HL-60 (cell line): ENCODE data around the gene ARHGAP23.

Experiments used
- DNase-seq, 2 experiments: peaks; one replicate each; pipeline ENCODE4 v3.0.0-alpha.2; 2010 to 2020; ENCODE audit warnings: low read depth in 1 of 2, low spot score in 1 of 2
- H3K27ac ChIP-seq: fragments of 250-450 bp; sonication (Bioruptor Pico); replicated peaks from 2 replicates; pipeline ENCODE4 v1.5.1; 2020; ENCODE audit warnings: mild to moderate bottlenecking, moderate library complexity
- H3K27me3 ChIP-seq: fragments of 250-450 bp; sonication (Bioruptor Pico); 2 replicates; pipeline ENCODE4 v1.5.1; 2021; ENCODE audit warnings: mild to moderate bottlenecking, moderate library complexity; ENCODE audit not compliant: insufficient read depth, poor library complexity, severe bottlenecking
- H3K4me3 ChIP-seq: replicated peaks from 2 replicates; pipeline ENCODE4 v1.5.1; 2011; ENCODE audit warnings: mild to moderate bottlenecking, control low read depth, low read length; ENCODE audit not compliant: insufficient read depth
- GABPA ChIP-seq: IDR thresholded peaks from 2 replicates; pipeline ENCODE4 v1.6.1; 2012; ENCODE audit warnings: low read depth
- POLR2AphosphoS5 ChIP-seq: IDR thresholded peaks from 2 replicates; pipeline ENCODE4 v1.6.1; 2012; ENCODE audit warnings: low read depth
- SPI1 ChIP-seq: IDR thresholded peaks from 2 replicates; pipeline ENCODE4 v1.6.1; 2012; ENCODE audit warnings: low read depth, mild to moderate bottlenecking, borderline replicate concordance
- TF ChIP-seq, protein P1 (sequence below): IDR thresholded peaks from one replicate; pipeline ENCODE4 v1.5.1; 2011; ENCODE audit warnings: low read length, control low read depth, inconsistent platforms; ENCODE audit not compliant: insufficient read depth
- TF ChIP-seq, protein P2 (sequence below): IDR thresholded peaks from 2 replicates; pipeline ENCODE4 v1.6.1; 2012; ENCODE audit warnings: low read depth; ENCODE audit not compliant: insufficient replicate concordance

Gene ARHGAP23

DNA sequence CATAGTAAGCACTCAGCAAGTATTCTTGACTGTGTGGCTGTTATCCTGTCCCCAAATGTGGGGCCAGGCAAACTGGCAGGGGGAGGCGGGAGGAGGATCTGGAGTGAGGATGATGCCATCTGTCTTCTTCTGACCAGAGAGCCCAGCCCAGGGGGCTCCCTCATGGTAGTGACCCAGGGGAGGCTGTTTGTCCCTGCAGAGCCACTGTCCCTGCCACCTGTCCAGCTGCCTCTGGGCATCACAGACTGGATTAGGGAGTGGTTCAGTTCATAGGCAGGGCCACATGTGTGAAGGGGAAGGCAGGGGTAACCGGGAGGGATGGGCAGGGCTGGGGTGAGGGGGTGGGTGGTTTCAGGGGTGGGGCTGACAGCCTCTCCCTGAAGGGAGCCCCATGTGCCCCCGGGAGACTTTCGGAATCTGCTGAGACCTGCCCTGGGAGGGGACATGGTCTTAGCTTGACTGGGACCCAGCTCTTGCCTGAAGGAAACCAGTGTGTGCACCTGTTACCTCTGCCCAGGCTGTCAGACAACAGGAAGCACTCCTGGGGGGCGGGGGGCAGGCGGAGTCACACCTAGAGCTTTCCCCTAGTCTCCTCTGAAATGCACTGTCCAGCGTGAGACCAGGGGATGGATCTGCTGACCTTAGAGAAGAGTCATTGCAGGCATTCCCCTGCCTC lies 15.2 kb downstream of the ARHGAP23 start:
- Histone ChIP-seq H3K4me3 (no peak overlapping the region), H3K27ac (no peak overlapping the region), H3K27me3 (no peaks in the 10 kb centered on the region)
- TF ChIP-seq, protein P1, sequence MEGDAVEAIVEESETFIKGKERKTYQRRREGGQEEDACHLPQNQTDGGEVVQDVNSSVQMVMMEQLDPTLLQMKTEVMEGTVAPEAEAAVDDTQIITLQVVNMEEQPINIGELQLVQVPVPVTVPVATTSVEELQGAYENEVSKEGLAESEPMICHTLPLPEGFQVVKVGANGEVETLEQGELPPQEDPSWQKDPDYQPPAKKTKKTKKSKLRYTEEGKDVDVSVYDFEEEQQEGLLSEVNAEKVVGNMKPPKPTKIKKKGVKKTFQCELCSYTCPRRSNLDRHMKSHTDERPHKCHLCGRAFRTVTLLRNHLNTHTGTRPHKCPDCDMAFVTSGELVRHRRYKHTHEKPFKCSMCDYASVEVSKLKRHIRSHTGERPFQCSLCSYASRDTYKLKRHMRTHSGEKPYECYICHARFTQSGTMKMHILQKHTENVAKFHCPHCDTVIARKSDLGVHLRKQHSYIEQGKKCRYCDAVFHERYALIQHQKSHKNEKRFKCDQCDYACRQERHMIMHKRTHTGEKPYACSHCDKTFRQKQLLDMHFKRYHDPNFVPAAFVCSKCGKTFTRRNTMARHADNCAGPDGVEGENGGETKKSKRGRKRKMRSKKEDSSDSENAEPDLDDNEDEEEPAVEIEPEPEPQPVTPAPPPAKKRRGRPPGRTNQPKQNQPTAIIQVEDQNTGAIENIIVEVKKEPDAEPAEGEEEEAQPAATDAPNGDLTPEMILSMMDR: no peak
- TF ChIP-seq GABPA: no peak
- TF ChIP-seq, protein P2, sequence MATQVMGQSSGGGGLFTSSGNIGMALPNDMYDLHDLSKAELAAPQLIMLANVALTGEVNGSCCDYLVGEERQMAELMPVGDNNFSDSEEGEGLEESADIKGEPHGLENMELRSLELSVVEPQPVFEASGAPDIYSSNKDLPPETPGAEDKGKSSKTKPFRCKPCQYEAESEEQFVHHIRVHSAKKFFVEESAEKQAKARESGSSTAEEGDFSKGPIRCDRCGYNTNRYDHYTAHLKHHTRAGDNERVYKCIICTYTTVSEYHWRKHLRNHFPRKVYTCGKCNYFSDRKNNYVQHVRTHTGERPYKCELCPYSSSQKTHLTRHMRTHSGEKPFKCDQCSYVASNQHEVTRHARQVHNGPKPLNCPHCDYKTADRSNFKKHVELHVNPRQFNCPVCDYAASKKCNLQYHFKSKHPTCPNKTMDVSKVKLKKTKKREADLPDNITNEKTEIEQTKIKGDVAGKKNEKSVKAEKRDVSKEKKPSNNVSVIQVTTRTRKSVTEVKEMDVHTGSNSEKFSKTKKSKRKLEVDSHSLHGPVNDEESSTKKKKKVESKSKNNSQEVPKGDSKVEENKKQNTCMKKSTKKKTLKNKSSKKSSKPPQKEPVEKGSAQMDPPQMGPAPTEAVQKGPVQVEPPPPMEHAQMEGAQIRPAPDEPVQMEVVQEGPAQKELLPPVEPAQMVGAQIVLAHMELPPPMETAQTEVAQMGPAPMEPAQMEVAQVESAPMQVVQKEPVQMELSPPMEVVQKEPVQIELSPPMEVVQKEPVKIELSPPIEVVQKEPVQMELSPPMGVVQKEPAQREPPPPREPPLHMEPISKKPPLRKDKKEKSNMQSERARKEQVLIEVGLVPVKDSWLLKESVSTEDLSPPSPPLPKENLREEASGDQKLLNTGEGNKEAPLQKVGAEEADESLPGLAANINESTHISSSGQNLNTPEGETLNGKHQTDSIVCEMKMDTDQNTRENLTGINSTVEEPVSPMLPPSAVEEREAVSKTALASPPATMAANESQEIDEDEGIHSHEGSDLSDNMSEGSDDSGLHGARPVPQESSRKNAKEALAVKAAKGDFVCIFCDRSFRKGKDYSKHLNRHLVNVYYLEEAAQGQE: no peak
- TF ChIP-seq POLR2AphosphoS5: no peak
- TF ChIP-seq SPI1: no peak
- DNase-seq: no peak

DNA sequence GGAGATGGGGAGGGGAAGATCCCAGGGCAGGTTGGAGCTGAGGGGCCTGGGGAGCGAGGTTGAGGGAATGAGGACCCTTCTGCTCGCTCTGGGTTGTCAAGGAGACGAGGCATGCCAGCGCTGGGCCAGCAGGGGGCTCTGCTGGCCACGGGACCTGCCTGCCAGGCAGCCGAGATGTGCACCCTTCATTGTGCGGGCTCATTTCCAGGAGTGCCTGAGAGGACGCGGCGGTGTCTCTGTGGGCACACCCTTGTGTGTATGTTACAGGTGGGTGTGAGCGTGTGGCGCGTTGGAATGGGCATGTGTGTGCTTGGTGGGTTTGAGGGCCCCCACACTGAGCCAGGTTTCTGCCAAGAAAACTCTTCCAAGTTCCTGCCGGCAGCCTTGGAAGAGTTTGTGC lies 15.9 kb downstream of the ARHGAP23 start:
- DNase-seq: peak in 1 of 2 experiments; percentile 41
- TF ChIP-seq, protein P1: peak; percentile 81
- no peak for TF ChIP-seq POLR2AphosphoS5
- TF ChIP-seq GABPA: no peak
- no peaks in the 10 kb centered on the region for H3K27me3 ChIP-seq
- H3K27ac ChIP-seq: no peak overlapping the region
- H3K4me3 ChIP-seq: no peak overlapping the region

DNA sequence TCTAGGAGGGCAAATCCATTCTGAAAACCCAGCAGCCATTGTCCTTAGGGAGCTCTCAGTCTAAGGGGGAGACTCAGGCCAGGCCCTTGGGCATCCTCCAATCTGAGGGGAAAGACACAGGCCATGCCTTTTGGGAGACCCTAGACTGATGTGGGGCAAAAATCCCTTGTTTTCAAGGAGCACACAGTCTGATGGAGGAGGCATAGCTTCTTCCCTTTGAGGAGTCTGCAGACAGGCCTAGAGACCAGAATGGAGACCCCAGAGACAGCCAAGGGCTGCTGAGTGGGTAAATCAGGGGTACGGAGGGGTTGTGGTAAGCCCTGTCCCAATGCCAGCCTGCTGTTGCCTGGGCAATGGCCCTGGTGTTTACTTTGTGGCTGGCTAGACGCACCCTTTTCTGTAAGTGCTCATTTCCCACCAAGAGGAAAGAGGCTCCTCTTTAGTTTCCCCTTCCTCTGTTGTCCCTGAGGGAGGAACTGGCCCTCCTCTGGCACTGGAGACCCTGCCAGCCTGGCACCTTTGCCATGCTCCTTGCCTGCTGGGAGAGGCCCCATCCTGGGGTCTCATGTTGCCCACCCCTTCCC lies 19.3 kb downstream of the ARHGAP23 start:
- DNase-seq: no peak
- TF ChIP-seq SPI1 (0 out of 2 replicates have a peak, but pooled peaks have one; percentile 7), GABPA (no peak), POLR2AphosphoS5 (no peak)
- TF ChIP-seq, protein P1: no peak
- TF ChIP-seq, protein P2: no peak
- Histone ChIP-seq H3K4me3 (no peak overlapping the region), H3K27ac (no peak overlapping the region), H3K27me3 (no peaks in the 10 kb centered on the region)
